PC-3 (cell line): ENCODE data around the gene JAZF1. TPM values are rescaled to one million over a fixed set of nuclear protein-coding genes. Genes with fewer than 3 reads are reported as not detected.

ENCODE experiments used
- ATAC-seq: fragments of 200-7000 bp; cut with Tn5 transposase; 2 replicates; pipeline ENCODE4 v1.9.1; 2020; ENCODE audit warnings: mild to moderate bottlenecking, moderate library complexity
- BruUV-seq: library from RNA; stranded (reverse); fragments of 400-500 nt; replicated peaks from 2 replicates; lab custom pipeline; 2021; lab: Mats Ljungman, UMichigan
- CTCF ChIA-PET: fragments of 300-600 bp; sonication (Branson Sonifier 250); formaldehyde crosslinking; loops from one replicate; lab custom pipeline; 2022; ENCODE audit warnings: antibody characterized with exemption; lab: Charles Lee
- POLR2A ChIA-PET: fragments of 300-600 bp; sonication (Branson Sonifier 250); formaldehyde crosslinking; loops from one replicate; lab custom pipeline; 2022; ENCODE audit warnings: antibody characterized with exemption; ENCODE audit not compliant: unreplicated experiment; lab: Charles Lee
- DNase-seq: peaks from one replicate; pipeline ENCODE4 v3.0.0-alpha.2; 2015
- H2AFZ ChIP-seq: fragments of 300-600 bp; sonication (generic); 2 replicates; pipeline ENCODE4 v1.6.0; 2016; ENCODE audit warnings: antibody characterized with exemption, low read length
- H3F3A ChIP-seq: fragments of 300-600 bp; sonication (generic); one replicate; pipeline ENCODE4 v1.6.0; 2017; ENCODE audit warnings: antibody characterized with exemption, low read length, control low read depth, mild to moderate bottlenecking; ENCODE audit not compliant: unreplicated experiment
- H3K27ac ChIP-seq: fragments of 300-600 bp; sonication (generic); 2 replicates; pipeline ENCODE4 v1.5.1; 2016; ENCODE audit warnings: mild to moderate bottlenecking, low read length
- H3K27me3 ChIP-seq: fragments of 300-600 bp; sonication (generic); 2 replicates; pipeline ENCODE4 v1.6.1; 2016; ENCODE audit warnings: low read length, mixed read lengths
- H3K36me3 ChIP-seq: fragments of 300-600 bp; sonication (generic); 2 replicates; pipeline ENCODE4 v1.6.1; 2016; ENCODE audit warnings: low read depth, mixed run types, low read length, mixed read lengths
- H3K4me1 ChIP-seq: fragments of 300-600 bp; sonication (generic); 2 replicates; pipeline ENCODE4 v1.5.1; 2016; ENCODE audit warnings: low read length; ENCODE audit not compliant: insufficient read depth
- H3K4me2 ChIP-seq: fragments of 300-600 bp; sonication (generic); 2 replicates; pipeline ENCODE4 v1.6.0; 2016; ENCODE audit warnings: low read length
- H3K4me3 ChIP-seq: fragments of 300-600 bp; sonication (generic); 2 replicates; pipeline ENCODE4 v1.5.1; 2016; ENCODE audit warnings: mild to moderate bottlenecking, low read length, mixed read lengths
- H3K79me2 ChIP-seq: fragments of 300-600 bp; sonication (generic); 2 replicates; pipeline ENCODE4 v1.6.1; 2017; ENCODE audit warnings: low read length, mixed read lengths
- H3K9ac ChIP-seq: fragments of 300-600 bp; sonication (generic); 2 replicates; pipeline ENCODE4 v1.6.0; 2016; ENCODE audit warnings: mild to moderate bottlenecking, low read length
- H3K9me2 ChIP-seq: fragments of 300-600 bp; sonication (generic); replicated peaks from 2 replicates; pipeline ENCODE4 v1.6.1; 2016; ENCODE audit warnings: mixed run types, low read length, mixed read lengths
- H3K9me3 ChIP-seq: fragments of 300-600 bp; sonication (generic); 2 replicates; pipeline ENCODE4 v1.6.1; 2016; ENCODE audit warnings: low read length, mixed read lengths
- H4K20me1 ChIP-seq: fragments of 300-600 bp; sonication (generic); 2 replicates; pipeline ENCODE4 v1.6.1; 2016; ENCODE audit warnings: low read length, mixed read lengths
- CTCF ChIP-seq: fragments of 300-600 bp; sonication (generic); conservative IDR thresholded peaks from 2 replicates; pipeline ENCODE4 v1.5.1; 2017; ENCODE audit warnings: antibody characterized with exemption, low read depth, mild to moderate bottlenecking, low read length
- EZH2 ChIP-seq: fragments of 300-600 bp; sonication (generic); IDR thresholded peaks from one replicate; pipeline ENCODE4 v1.6.1; 2017; ENCODE audit warnings: antibody characterized with exemption, mild to moderate bottlenecking, low read length; ENCODE audit not compliant: unreplicated experiment
- EZH2phosphoT487 ChIP-seq: fragments of 300-600 bp; sonication (generic); IDR thresholded peaks from 2 replicates; pipeline ENCODE4 v1.6.1; 2018; ENCODE audit warnings: mild to moderate bottlenecking, antibody characterized with exemption, low read length, borderline replicate concordance
- intact Hi-C: fragments of 100-400 bp; cut with micrococcal nuclease; formaldehyde crosslinking; loops from 2 replicates; pipeline ENCODE4 v1.9.0; 2023
- total RNA-seq: library from RNA; depleted of rRNA; stranded (reverse); fragments of >200 nt; gene quantifications from 2 replicates; pipeline ENCODE4 v1.2.3, GENCODE V29; 2014

Gene JAZF1
- total RNA-seq, 1 experiment from 2014 or later: 2.3 TPM

DNA sequence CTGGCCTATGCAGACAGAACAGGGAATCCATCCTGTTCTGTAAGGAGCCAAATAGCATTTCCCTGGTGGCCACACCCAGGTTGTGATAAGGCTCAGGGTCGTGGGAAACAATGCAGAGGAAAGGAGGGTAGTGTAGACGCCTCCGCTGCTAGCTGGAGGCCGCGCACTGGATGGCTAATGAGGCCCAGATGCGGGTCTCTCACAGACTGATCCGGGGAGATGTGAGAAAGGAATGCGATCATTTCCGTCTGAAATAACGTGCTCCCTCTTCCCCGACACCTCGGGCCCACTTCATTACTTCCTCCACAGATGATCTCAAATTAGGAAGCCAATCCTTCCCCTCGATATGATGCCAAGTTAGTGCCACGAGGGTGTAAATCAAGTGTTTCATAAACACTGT lies 237.4 kb downstream of the JAZF1 start:
- Histone ChIP-seq H4K20me1 (no peaks in the 10 kb centered on the region), H2AFZ (no peak overlapping the region), H3K4me3 (no peak overlapping the region), H3K27me3 (no peaks in the 10 kb centered on the region), H3K36me3 (no peaks in the 10 kb centered on the region), H3K9ac (no peak overlapping the region), H3K4me1 (no peaks in the 10 kb centered on the region), H3F3A (no peaks in the 10 kb centered on the region), H3K9me3 (no peaks in the 10 kb centered on the region), H3K4me2 (no peak overlapping the region), H3K9me2 (no peaks in the 10 kb centered on the region), H3K79me2 (no peaks in the 10 kb centered on the region), H3K27ac (no peak overlapping the region)
- ATAC-seq (no peak), DNase-seq (no peak)
- CTCF ChIA-PET: no interaction called here
- TF ChIP-seq CTCF: no peak
- TF ChIP-seq EZH2phosphoT487: no peak
- TF ChIP-seq EZH2: no peak
- intact Hi-C loops: no loop called here
- POLR2A ChIA-PET: no interaction called here
- BruUV-seq: no TSS peak

DNA sequence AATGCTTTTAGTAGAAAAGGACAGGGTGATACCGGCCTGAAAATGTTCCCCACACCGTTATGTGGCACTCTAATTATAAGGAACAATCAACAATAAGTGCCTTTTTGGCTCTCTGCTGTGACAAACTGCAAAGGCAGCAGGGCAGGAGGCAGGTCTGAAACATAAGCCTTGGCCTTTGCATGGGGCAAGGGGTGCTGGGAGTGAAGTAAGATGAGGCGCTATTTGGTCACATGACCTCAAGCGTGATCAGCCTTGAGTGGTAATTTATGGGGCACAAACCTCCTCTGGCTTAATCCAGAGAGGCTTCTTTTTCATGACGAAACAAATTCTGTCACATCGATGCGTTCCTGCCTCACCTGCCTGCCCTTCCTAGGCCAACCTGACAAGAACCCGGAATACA lies 237.9 kb downstream of the JAZF1 start:
- intact Hi-C loops: no loop called here

DNA sequence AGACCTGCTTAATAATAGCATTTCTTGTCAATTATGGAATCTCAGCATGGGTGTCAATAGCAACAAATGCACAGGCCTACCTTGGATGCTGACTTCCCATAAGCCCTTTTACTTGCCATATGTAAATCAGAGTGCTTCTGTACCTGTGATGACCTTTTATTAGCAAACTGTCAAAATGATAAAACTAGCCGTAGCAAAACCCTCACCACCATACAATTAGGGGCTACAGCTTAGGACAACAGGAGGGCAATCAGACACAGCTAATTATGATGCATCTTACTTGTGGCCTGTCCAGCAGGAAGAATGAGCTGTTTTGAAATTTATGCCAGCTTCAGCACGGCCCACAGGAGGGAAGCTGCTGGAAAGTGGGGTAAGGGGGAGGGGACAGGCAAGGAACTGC lies 239.1 kb downstream of the JAZF1 start:
- H3K27ac ChIP-seq: no peak overlapping the region
- CTCF ChIA-PET: interaction anchor here (0.7 kb wide), 1 partner anchor 21 kb away, joined by 3 read pairs; no protein-coding TSS in a partner anchor
- H3K4me1 ChIP-seq: no peaks in the 10 kb centered on the region
- no TSS peak for BruUV-seq
- no peaks in the 10 kb centered on the region for H3K27me3 ChIP-seq
- TF ChIP-seq EZH2phosphoT487 (no peak), CTCF (no peak), EZH2 (no peak)
- intact Hi-C loops: no loop called here
- H3K9me3 ChIP-seq: no peaks in the 10 kb centered on the region
- H3K4me2 ChIP-seq: no peak overlapping the region
- ATAC-seq (no peak), DNase-seq (no peak)
- H3K79me2 ChIP-seq: no peaks in the 10 kb centered on the region
- no peak overlapping the region for H2AFZ ChIP-seq
- H3K9me2 ChIP-seq: no peaks in the 10 kb centered on the region
- no peak overlapping the region for H3K9ac ChIP-seq
- H3K4me3 ChIP-seq: no peak overlapping the region
- H3F3A ChIP-seq: no peaks in the 10 kb centered on the region
- POLR2A ChIA-PET: no interaction called here
- no peaks in the 10 kb centered on the region for H3K36me3 ChIP-seq
- no peaks in the 10 kb centered on the region for H4K20me1 ChIP-seq

More for the DNA sequence above, 237.9 kb downstream of the JAZF1 start:
- no peak overlapping the region for H3K4me3 ChIP-seq
- H3K27me3 ChIP-seq: no peaks in the 10 kb centered on the region
- no peaks in the 10 kb centered on the region for H3K9me3 ChIP-seq
- ATAC-seq (no peak), DNase-seq (no peak)
- no peaks in the 10 kb centered on the region for H4K20me1 ChIP-seq
- H3K27ac ChIP-seq: no peak overlapping the region
- ChIA-PET POLR2A (no interaction called here), CTCF (no interaction called here)
- H2AFZ ChIP-seq: no peak overlapping the region
- H3F3A ChIP-seq: no peaks in the 10 kb centered on the region
- no peak overlapping the region for H3K4me2 ChIP-seq
- BruUV-seq: no TSS peak
- no peaks in the 10 kb centered on the region for H3K9me2 ChIP-seq
- H3K9ac ChIP-seq: no peak overlapping the region
- no peaks in the 10 kb centered on the region for H3K79me2 ChIP-seq
- no peaks in the 10 kb centered on the region for H3K4me1 ChIP-seq
- no peaks in the 10 kb centered on the region for H3K36me3 ChIP-seq
- no peak for TF ChIP-seq EZH2phosphoT487
- TF ChIP-seq CTCF: no peak
- TF ChIP-seq EZH2: no peak
